Eye (tissue), 1 donor: ENCODE measurements around the gene PPP1R13B.

Experiments
- DNase-seq: peaks from one replicate; pipeline ENCODE4 v3.0.0-alpha.2; 2015

Gene PPP1R13B

GRCh38 chr14:103709814-103710213 lies 137.6 kb downstream of the PPP1R13B start:
- no peak for DNase-seq

- DNase-seq: no peak
Measured at GRCh38 chr14:103708750-103709187, 138.6 kb downstream of the PPP1R13B start.

GRCh38 chr14:103707329-103708263 lies 139.8 kb downstream of the PPP1R13B start:
- DNase-seq: no peak

- DNase-seq: no peak
Measured at GRCh38 chr14:103706551-103707328, 140.6 kb downstream of the PPP1R13B start.

GRCh38 chr14:103705504-103706284 lies 141.7 kb downstream of the PPP1R13B start:
- DNase-seq: no peak

- DNase-seq: no peak
Measured at GRCh38 chr14:103705118-103705503, 142.3 kb downstream of the PPP1R13B start.

- no peak for DNase-seq
Measured at GRCh38 chr14:103704708-103705107, 142.7 kb downstream of the PPP1R13B start.

GRCh38 chr14:103703433-103704385 lies 143.7 kb downstream of the PPP1R13B start:
- no peak for DNase-seq

GRCh38 chr14:103702497-103703432 lies 144.6 kb downstream of the PPP1R13B start:
- DNase-seq: no peak

- no peak for DNase-seq
Measured at GRCh38 chr14:103702095-103702494, 145.3 kb downstream of the PPP1R13B start.

- no peak for DNase-seq
Measured at GRCh38 chr14:103700753-103701490, 146.5 kb downstream of the PPP1R13B start.

- no peak for DNase-seq
Measured at GRCh38 chr14:103699901-103700752, 147.2 kb downstream of the PPP1R13B start.

- no peak for DNase-seq
Measured at GRCh38 chr14:103699261-103699661, 148.1 kb downstream of the PPP1R13B start.

GRCh38 chr14:103698380-103699260 lies 148.8 kb downstream of the PPP1R13B start:
- no peak for DNase-seq

- DNase-seq: no peak
Measured at GRCh38 chr14:103697603-103698379, 149.6 kb downstream of the PPP1R13B start.

- no peak for DNase-seq
Measured at GRCh38 chr14:103697206-103697602, 150.2 kb downstream of the PPP1R13B start.
